Measurements from ENCODE around the gene TMEM190. TPM values are rescaled to one million over a fixed set of nuclear protein-coding genes. Genes with fewer than 3 reads are reported as not detected.
"Not testable (repeated sequence)": the region's sequence is repeated elsewhere in the genome, so short reads cannot be mapped to it uniquely, and the experiment has no call there.

Gene TMEM190
- total RNA-seq (not detected), total RNA-seq (0 reads per million in 2 donors)

DNA sequence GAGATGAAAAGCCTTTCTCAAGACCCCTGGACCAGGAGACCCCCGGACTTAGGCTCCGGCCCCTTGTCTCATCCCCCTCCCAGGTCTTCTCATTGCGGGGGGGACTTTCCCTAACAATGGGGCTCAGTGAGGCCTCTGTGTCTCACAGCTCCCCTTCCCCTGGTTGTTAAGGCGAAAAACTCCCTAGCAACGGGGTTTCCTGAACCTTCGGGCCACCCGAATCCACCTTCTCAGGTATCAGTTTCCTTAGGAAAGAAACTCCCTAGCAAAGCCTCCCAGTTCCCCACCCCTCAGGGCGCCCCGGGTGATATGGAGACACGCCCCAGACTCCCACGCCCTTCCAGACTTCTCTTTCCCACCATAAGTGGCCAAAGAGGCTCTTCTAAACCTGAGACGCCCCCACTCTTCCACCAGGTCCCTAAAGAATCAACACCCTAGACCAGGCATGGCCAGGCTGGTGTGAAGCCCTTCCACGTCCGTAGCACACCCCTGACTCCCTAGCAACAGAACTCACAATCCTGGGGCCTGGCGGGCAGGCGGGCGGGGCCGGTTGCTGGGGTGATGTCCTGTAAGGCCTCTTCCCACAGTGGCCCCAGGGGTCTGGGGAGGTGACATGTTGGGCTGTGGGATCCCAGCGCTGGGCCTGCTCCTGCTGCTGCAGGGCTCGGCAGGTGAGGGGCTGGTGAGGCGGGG is at the start of gene TMEM190:
Gene TMEM190 (plus strand): TSS at position 586 of the 693 bp plus-strand sequence. CDS start 28 bp downstream, at position 614.
- DNase-seq (no peak), ATAC-seq (no peak)
- H3K27ac Mint-ChIP-seq: peak within 1 kb of the TSS; percentile 41
- H3K4me1 Mint-ChIP-seq: peaks cover 10% of the 10 kb centered on the region
- H3K4me3 Mint-ChIP-seq: no peak within 1 kb of the TSS
- H3K27me3 Mint-ChIP-seq: peaks cover 24% of the 10 kb centered on the region
- H3K9me3 ChIP-seq (ENCODE audit: control insufficient read depth, low read length, poor library complexity, severe bottlenecking): no peaks in the 10 kb centered on the region
- H3K36me3 Mint-ChIP-seq (ENCODE audit: low read depth): peaks cover 8% of the 10 kb centered on the region

DNA sequence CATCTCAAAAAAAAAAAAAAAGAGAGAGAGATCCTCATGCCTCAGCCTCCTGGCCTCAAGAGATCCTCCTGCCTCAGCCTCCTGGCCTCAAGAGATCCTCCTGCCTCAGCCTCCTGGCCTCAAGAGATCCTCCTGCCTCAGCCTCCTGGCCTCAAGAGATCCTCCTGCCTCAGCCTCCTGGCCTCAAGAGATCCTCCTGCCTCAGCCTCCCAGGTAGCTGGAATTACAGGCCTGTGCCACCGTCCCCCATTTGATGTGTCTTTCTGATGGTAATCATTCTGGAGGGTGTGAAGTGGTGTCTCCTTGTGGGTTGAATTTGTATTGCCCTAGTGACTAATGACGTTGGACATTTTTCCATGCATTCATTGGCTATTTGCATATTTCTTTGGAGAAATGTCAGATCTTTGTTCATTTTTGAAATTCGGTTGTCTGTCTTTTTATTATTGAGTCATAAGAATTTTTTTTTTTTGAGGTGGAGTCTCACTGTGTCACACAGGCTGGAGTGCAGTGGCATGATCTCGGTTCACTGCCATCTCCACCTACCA is 47.8 kb upstream of the TMEM190 start:
- not testable (repeated sequence) for H3K4me1 Mint-ChIP-seq; H3K4me3 Mint-ChIP-seq; H3K36me3 Mint-ChIP-seq (ENCODE audit: low read depth); H3K9me3 ChIP-seq (ENCODE audit: control insufficient read depth, low read length, poor library complexity, severe bottlenecking); DNase-seq; ATAC-seq; H3K27me3 Mint-ChIP-seq
- peak overlapping the region; percentile 60 for H3K27ac Mint-ChIP-seq

DNA sequence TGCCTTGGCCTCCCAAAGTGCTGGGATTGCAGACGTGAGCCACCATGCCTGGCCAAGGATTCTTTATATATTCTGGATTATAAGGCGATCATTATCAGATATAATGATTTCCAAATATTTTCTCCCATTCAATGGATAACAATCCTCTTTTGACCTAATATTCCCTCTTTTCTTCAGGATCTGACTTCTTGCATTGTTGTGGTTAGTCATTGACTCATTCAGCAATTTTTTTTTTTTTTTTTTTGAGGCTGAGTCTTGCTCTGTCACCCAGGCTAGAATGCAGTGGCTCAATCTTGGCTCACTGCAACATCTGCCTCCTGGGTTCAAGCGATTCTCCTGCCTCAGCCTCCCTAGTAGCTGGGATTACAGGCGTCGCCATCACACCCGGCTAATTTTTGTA is 46.8 kb upstream of the TMEM190 start:
- not testable (repeated sequence) for H3K9me3 ChIP-seq (ENCODE audit: control insufficient read depth, low read length, poor library complexity, severe bottlenecking); ATAC-seq; H3K27ac Mint-ChIP-seq; H3K4me3 Mint-ChIP-seq; H3K36me3 Mint-ChIP-seq (ENCODE audit: low read depth); DNase-seq; H3K4me1 Mint-ChIP-seq
- H3K27me3 Mint-ChIP-seq: peaks cover 14% of the 10 kb centered on the region

DNA sequence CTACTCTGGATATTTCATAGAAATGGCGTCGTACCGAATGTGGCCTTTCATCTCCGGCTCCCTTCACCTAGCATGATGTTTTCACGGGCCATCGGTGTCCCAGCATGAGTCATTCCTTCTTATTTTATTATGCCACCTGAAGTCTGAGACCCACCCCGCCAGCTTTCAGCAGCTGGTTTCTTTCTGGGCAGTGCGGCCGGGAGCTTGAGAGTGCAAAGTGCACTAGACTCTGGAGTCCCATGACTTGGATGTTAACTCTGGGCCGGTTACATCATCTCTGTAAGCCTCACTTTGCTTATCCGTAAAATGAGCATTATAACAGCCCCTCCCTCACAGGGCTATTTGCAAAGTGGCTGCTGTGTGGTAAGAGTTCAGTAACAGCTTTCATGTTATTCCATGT is 42.8 kb upstream of the TMEM190 start:
- Mint-ChIP-seq H3K4me1 (peaks cover 4% of the 10 kb centered on the region), H3K27ac (no peak overlapping the region), H3K27me3 (peaks cover 11% of the 10 kb centered on the region), H3K4me3 (no peak overlapping the region), H3K36me3 (ENCODE audit: low read depth) (no peaks in the 10 kb centered on the region)
- ATAC-seq: no peak
- no peaks in the 10 kb centered on the region for H3K9me3 ChIP-seq (ENCODE audit: control insufficient read depth, low read length, poor library complexity, severe bottlenecking)
- no peak for DNase-seq

DNA sequence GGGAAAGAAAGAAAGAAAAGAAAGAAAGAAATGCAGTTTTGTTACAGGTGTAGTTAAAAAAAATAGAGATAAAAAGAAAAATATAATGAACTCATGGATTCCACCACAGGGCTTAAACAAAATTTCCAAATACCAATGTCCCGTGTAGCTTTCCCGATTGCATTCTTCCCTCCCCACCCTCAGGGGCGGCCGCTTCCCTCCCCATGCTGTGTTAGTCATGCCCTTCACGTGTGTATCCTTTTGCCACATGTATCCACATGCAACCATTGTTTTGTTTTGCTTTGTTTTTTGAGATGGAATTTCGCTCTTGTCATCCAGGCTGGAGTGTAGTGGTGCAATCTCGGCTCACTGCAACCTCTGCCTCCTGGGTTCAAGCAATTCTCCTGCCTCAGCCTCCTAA is 40.5 kb upstream of the TMEM190 start:
- Mint-ChIP-seq H3K4me1 (peaks cover 16% of the 10 kb centered on the region), H3K27ac (peak overlapping the region; percentile 59), H3K27me3 (peaks cover 11% of the 10 kb centered on the region), H3K4me3 (no peak overlapping the region), H3K36me3 (ENCODE audit: low read depth) (peaks cover 2% of the 10 kb centered on the region)
- ATAC-seq: no peak
- H3K9me3 ChIP-seq (ENCODE audit: control insufficient read depth, low read length, poor library complexity, severe bottlenecking): no peaks in the 10 kb centered on the region
- no peak for DNase-seq

DNA sequence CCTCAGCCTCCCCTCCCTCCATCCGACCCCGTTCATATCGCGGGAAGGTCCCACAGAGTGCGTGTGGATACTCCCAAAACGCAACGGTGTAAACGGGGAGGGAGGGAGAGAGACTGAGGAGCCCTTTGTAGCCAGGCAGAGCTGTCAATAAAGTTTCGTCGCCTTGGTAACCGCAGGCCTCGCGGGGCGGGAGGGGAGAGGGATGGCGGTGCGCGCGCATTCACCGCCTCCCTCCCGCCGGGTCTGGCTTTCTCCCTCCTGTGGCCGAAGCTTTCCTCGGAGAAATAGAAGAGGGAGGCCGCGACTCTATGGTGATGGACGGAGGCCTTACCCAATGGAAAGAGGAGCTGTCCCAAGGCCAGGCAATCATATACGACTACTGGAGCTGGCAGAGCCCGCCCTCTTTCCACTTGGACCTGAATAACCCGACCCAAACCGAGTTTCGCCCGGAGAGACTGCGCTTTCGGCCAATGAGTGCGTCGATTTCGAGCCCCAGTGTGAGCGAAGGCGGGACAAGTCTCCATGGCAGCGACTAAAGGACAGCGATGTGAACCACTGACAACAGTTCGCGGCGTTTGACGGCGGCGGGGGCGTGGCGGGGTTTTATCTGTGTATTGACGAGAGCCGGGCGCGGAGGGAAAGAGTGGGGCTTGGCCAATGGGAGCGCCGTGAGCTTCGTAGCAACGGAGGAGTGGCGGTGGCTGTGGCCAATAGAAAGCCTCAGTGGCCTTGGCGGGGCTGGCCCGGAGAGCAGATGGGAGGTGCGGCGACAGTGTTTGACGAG is 37.3 kb upstream of the TMEM190 start, which contains the start of gene KMT5C:
Gene KMT5C (plus strand): TSS at position 772 of the 784 bp plus-strand sequence. CDS start 2,061 bp downstream, outside the sequence.
- peak within 1 kb of the TSS; percentile 99 for H3K4me3 Mint-ChIP-seq
- H3K27me3 Mint-ChIP-seq: peaks cover 2% of the 10 kb centered on the region
- H3K4me1 Mint-ChIP-seq: peaks cover 20% of the 10 kb centered on the region
- H3K9me3 ChIP-seq (ENCODE audit: control insufficient read depth, low read length, poor library complexity, severe bottlenecking): no peaks in the 10 kb centered on the region
- ATAC-seq (peak; percentile 76), DNase-seq (peak; percentile 99 to 100 (median 100))
- H3K36me3 Mint-ChIP-seq (ENCODE audit: low read depth): peaks cover 2% of the 10 kb centered on the region
- peak within 1 kb of the TSS; percentile 93 for H3K27ac Mint-ChIP-seq

DNA sequence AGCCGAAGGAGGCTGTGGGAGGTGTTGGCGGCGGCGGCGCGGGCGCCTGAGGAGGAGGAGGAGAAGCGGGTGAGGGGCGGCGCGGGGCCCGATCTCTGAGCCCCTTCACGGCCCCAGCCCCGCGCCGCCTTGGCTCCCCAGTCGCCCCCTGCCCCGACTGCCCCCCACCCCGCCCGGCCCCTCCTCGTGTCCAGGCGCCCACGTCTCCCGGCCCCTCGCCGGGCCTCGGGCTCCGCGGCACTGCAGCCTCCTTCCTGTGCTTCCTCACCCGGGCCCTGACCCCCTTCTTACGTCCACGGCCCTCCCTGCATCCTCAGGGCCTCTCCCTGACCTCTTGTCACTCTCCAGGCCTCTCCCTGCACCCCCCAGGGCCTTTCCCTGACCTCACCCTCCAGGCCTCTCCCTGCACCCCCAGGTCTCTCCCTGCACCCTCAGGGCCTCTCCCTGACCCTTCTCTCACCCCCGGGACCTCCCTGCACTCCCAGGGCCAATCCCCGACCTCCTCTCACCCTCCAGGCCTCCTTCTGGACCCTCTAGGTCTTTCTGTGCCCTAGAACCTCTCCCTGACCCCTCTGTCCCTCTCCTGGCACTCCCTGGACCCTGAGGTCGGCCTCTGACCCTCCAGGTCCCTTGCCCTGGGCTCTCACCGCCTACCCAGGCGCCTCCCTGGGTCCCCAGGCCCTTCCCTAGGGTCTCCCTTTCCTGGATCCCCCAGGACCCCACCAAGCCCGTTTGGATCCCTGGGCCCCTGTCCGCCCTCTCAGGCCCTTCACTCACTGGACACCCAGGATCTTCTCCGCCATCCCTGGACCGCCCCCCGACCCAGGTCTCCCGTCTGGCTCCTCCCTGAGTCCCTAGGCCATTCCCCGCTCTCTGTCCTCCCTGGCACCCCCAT is 36.5 kb upstream of the TMEM190 start:
- ATAC-seq: no peak
- no peaks in the 10 kb centered on the region for H3K27me3 Mint-ChIP-seq
- peak in 2 of 3 donors; percentile 20 to 30 for DNase-seq
- peaks cover 20% of the 10 kb centered on the region for H3K4me1 Mint-ChIP-seq
- H3K36me3 Mint-ChIP-seq (ENCODE audit: low read depth): peaks cover 2% of the 10 kb centered on the region
- H3K27ac Mint-ChIP-seq: peak overlapping the region; percentile 93
- H3K4me3 Mint-ChIP-seq: peak overlapping the region; percentile 99
- no peaks in the 10 kb centered on the region for H3K9me3 ChIP-seq (ENCODE audit: control insufficient read depth, low read length, poor library complexity, severe bottlenecking)

DNA sequence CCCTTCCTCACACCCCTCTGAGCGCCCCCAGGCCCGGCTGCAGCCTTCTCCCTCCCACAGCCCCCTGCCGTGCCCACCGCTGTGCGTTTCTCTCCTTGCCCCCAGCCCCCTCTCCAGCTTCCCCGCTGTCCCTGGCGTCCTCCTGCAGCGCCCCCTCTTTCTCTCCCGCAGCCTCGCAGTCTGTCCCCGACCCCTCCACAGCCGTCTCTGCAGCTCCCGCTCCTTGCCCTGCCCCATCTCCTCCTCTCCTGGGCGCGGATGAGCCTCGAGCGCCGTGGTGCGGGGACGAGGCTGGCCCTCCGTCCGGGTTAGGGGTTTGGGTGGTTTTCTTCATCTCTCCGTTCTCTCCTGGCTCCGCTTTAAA is 35.9 kb upstream of the TMEM190 start:
- Mint-ChIP-seq H3K27ac (peak overlapping the region; percentile 93), H3K4me1 (peaks cover 20% of the 10 kb centered on the region), H3K36me3 (ENCODE audit: low read depth) (peaks cover 2% of the 10 kb centered on the region), H3K4me3 (peak overlapping the region; percentile 99), H3K27me3 (no peaks in the 10 kb centered on the region)
- ATAC-seq (no peak), DNase-seq (no peak)
- no peaks in the 10 kb centered on the region for H3K9me3 ChIP-seq (ENCODE audit: control insufficient read depth, low read length, poor library complexity, severe bottlenecking)

DNA sequence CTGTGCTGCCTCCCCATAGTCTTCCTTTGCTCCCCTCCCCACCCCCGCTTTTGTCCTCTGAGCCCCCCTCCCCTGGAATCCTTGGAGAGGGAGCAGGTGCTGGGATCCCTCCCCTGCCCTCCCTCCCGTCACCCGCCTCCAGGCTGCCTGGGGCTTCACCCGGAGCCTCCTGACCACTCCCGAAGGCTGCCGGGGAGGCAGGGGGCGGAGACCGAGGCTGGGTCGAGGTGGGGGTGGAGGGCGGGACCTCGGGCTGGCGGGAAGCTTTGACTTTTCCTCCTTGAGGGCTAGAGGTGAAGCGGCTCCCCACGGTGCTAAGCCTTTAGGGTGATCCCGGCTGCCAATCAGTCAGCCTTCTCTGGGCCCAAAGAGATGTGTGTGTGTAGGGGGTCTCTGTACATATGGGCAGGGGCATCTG is 35.4 kb upstream of the TMEM190 start:
- Mint-ChIP-seq H3K4me1 (peaks cover 20% of the 10 kb centered on the region), H3K27me3 (no peaks in the 10 kb centered on the region)

DNA sequence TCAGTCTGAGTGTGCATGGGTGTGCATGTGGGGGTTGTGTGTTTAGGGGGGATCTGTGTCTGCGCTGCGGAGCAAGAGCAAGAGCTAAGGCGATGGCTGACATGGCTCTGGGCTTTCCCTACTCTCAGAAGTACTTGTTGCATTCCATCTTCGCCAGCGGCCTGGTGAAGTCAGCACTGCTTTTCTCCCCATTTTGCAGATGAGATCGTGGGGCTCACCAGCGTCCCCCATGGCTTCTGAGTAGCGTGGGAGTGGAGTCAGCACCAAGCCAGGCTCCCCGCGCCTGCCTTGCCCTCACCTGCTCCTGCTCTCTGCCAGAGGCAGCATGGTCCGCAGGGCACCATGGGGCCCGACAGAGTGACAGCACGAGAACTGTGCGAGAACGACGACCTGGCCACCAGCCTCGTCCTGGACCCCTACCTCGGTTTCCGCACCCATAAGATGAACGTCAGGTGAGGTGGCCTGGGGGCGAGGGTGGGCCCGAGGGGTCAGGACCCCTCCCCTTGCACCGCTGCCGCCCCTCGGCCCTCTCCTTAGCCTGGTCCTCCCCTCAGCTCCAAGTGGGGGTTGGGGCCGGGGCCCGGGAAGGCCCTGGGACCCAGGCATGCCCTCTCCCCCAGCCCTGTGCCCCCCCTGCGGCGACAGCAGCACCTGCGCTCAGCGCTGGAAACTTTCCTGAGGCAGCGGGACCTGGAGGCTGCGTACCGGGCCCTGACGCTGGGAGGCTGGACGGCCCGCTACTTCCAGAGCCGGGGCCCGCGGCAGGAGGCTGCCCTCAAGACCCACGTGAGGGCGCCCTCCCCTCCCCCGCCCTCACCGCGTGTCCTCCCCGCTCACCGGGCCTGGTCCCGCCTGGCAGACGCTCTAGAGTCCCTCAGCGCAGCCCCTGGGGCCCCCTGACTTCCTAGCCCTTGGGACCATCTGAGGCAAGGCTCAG is 34.8 kb upstream of the TMEM190 start:
- Mint-ChIP-seq H3K27ac (peak overlapping the region; percentile 93), H3K4me3 (peak overlapping the region; percentile 99), H3K36me3 (ENCODE audit: low read depth) (peaks cover 2% of the 10 kb centered on the region), H3K4me1 (peaks cover 20% of the 10 kb centered on the region), H3K27me3 (no peaks in the 10 kb centered on the region)
- no peak for ATAC-seq
- no peak for DNase-seq
- no peaks in the 10 kb centered on the region for H3K9me3 ChIP-seq (ENCODE audit: control insufficient read depth, low read length, poor library complexity, severe bottlenecking)

More for the DNA sequence above, 35.4 kb upstream of the TMEM190 start:
- H3K9me3 ChIP-seq (ENCODE audit: control insufficient read depth, low read length, poor library complexity, severe bottlenecking): no peaks in the 10 kb centered on the region
- Mint-ChIP-seq H3K4me3 (peak overlapping the region; percentile 99), H3K27ac (peak overlapping the region; percentile 93), H3K36me3 (ENCODE audit: low read depth) (peaks cover 2% of the 10 kb centered on the region)
- no peak for ATAC-seq
- peak in 2 of 3 donors; percentile 41 to 45 for DNase-seq

DNA sequence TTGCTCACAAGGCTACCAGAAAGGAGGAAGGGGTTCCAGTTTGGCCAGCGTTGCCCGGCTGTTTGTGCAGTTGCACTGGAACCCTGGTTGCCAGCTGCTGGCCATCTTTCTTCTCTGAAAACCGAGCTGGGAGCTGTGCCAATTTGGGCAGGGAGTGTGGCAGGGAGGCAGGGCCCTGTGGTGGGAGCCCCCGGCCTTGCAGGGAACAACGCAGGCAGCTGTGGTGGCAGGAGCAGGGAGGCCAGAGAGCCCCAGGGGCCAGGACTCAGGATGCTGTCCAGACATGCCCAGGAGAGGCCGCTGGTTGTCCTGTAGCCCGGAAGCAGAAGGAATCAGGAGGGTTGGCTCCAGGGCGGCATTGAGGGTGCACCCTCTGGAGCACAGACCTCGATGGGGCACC is 32.2 kb upstream of the TMEM190 start:
- DNase-seq (no peak), ATAC-seq (no peak)
- no peak overlapping the region for H3K4me3 Mint-ChIP-seq
- peaks cover 20% of the 10 kb centered on the region for H3K4me1 Mint-ChIP-seq
- peaks cover 2% of the 10 kb centered on the region for H3K36me3 Mint-ChIP-seq (ENCODE audit: low read depth)
- no peaks in the 10 kb centered on the region for H3K27me3 Mint-ChIP-seq
- no peak overlapping the region for H3K27ac Mint-ChIP-seq
- no peaks in the 10 kb centered on the region for H3K9me3 ChIP-seq (ENCODE audit: control insufficient read depth, low read length, poor library complexity, severe bottlenecking)
